Esophagus (tissue), 2 donors: Measurements from ENCODE around the gene MRPS18B. TPM values are rescaled to one million over a fixed set of nuclear protein-coding genes. Genes with fewer than 3 reads are reported as not detected.

Source experiments
- H3K27ac ChIP-seq, 2 donors: one replicate each; pipeline ENCODE4 v1.5.1; 2013; ENCODE audit warnings: low read depth in 2 of 2, mild to moderate bottlenecking in 2 of 2, inconsistent platforms in 1 of 2, low read length in 1 of 2, moderate library complexity in 1 of 2
- H3K27me3 ChIP-seq, 2 donors: one replicate each; pipeline ENCODE4 v1.6.1; 2013; ENCODE audit warnings: low read length in 2 of 2, control low read depth in 1 of 2, mild to moderate bottlenecking in 1 of 2; ENCODE audit not compliant: insufficient read depth in 2 of 2, control insufficient read depth in 1 of 2
- H3K36me3 ChIP-seq, 2 donors: one replicate each; pipeline ENCODE4 v1.6.1; 2013; ENCODE audit warnings: low read length in 1 of 2; ENCODE audit not compliant: control insufficient read depth in 2 of 2, insufficient read depth in 2 of 2
- H3K4me1 ChIP-seq, 2 donors: one replicate each; pipeline ENCODE4 v1.6.1; 2013; ENCODE audit warnings: low read length in 1 of 2; ENCODE audit not compliant: control insufficient read depth in 2 of 2, insufficient read depth in 2 of 2
- H3K4me3 ChIP-seq, 2 donors: one replicate each; pipeline ENCODE4 v1.5.1; 2013; ENCODE audit warnings: low read length in 2 of 2, mild to moderate bottlenecking in 2 of 2, low read depth in 1 of 2, moderate library complexity in 1 of 2
- H3K9me3 ChIP-seq, 2 donors: one replicate each; pipeline ENCODE4 v1.6.1; 2013; ENCODE audit warnings: mild to moderate bottlenecking in 2 of 2, low read depth in 1 of 2, low read length in 1 of 2, moderate library complexity in 1 of 2; ENCODE audit not compliant: control insufficient read depth in 2 of 2, insufficient read depth in 1 of 2
- WGBS, 2 donors: extraction: QIAGEN DNeasy Blood & Tissue Kit; methylation state at CpG; one replicate each; pipeline ENCODE4 v1.1.7; 2013; 5-methylcytosine and 5-hydroxymethylcytosine counted together
- polyA plus RNA-seq, 2 donors: library from polyadenylated mRNA; stranded (reverse); fragments of 200-250 nt; gene quantifications; one replicate each; pipeline ENCODE4 v1.2.3, GENCODE V29; 2013
- donor health status: healthy with polysubstance abuse.
- donor health status: Bipolar disorder and iron deficiency.

MRPS18B gene
- 10 to 100 TPM; 20.1 to 50.7 TPM for polyA plus RNA-seq

- H3K27ac ChIP-seq = peak within 1 kb of the TSS; percentile 97 to 100
- 0% methylated on average over 34 of the region's 34 CpGs for WGBS, 2 donors
- no peaks in the 10 kb centered on the region for H3K4me1 ChIP-seq
- no peaks in the 10 kb centered on the region for H3K9me3 ChIP-seq
- H3K4me3 ChIP-seq = peak within 1 kb of the TSS; percentile 82 to 100
- H3K36me3 ChIP-seq = peaks cover 3 to 9% of the 10 kb centered on the region in 2 donors
- no peaks in the 10 kb centered on the region for H3K27me3 ChIP-seq
These were observed at the start of gene MRPS18B for GRCh38 chr6:30617565-30618269. MRPS18B (plus strand) TSS chr6:30617840; CDS start chr6:30617866, 26 bp downstream.

- no peak overlapping the region for H3K27ac ChIP-seq
- WGBS, 2 donors = 70 to 72% methylated on average over 3 of the region's 3 CpGs
- no peaks in the 10 kb centered on the region for H3K27me3 ChIP-seq
- H3K4me1 ChIP-seq = peaks cover 2 to 3% of the 10 kb centered on the region in 2 donors
- no peaks in the 10 kb centered on the region for H3K36me3 ChIP-seq
- no peaks in the 10 kb centered on the region for H3K9me3 ChIP-seq
- no peak overlapping the region for H3K4me3 ChIP-seq
These were observed 49.4 kb upstream of the MRPS18B start for GRCh38 chr6:30568245-30568644.

GRCh38 chr6:30570263-30570662 is 47.4 kb upstream of the MRPS18B start:
- peaks cover 2 to 3% of the 10 kb centered on the region in 2 donors for H3K4me1 ChIP-seq
- peak overlapping the region in 1 of 2 donors; percentile 61 for H3K4me3 ChIP-seq
- H3K27me3 ChIP-seq = no peaks in the 10 kb centered on the region
- H3K36me3 ChIP-seq = no peaks in the 10 kb centered on the region
- no peaks in the 10 kb centered on the region for H3K9me3 ChIP-seq
- no peak overlapping the region for H3K27ac ChIP-seq
- 67 to 70% methylated on average over 1 of the region's 1 CpG for WGBS, 2 donors

- H3K4me1 ChIP-seq = peaks cover 2 to 3% of the 10 kb centered on the region in 2 donors
- no peaks in the 10 kb centered on the region for H3K9me3 ChIP-seq
- H3K27ac ChIP-seq = peak overlapping the region; percentile 83 to 85
- WGBS, 2 donors = 2% methylated on average over 18 of the region's 18 CpGs
- no peaks in the 10 kb centered on the region for H3K36me3 ChIP-seq
- no peaks in the 10 kb centered on the region for H3K27me3 ChIP-seq
- peak overlapping the region; percentile 61 to 88 for H3K4me3 ChIP-seq
These were observed 46.9 kb upstream of the MRPS18B start for GRCh38 chr6:30570740-30571074.

GRCh38 chr6:30571075-30571761 is 46.4 kb upstream of the MRPS18B start, which contains the start of gene ABCF1:
ABCF1 (plus strand) TSS chr6:30571442; CDS start chr6:30571488, 46 bp downstream.
- WGBS, 2 donors = 0% methylated on average over 59 of the region's 59 CpGs
- H3K4me1 ChIP-seq = peaks cover 2 to 3% of the 10 kb centered on the region in 2 donors

GRCh38 chr6:30571762-30572082 is 45.9 kb upstream of the MRPS18B start:
- H3K9me3 ChIP-seq = no peaks in the 10 kb centered on the region

More at GRCh38 chr6:30571075-30571761, 46.4 kb upstream of the MRPS18B start, which contains the start of gene ABCF1:
- Histone ChIP-seq H3K36me3 (no peaks in the 10 kb centered on the region), H3K4me3 (peak within 1 kb of the TSS; percentile 61 to 88), H3K9me3 (no peaks in the 10 kb centered on the region), H3K27ac (peak within 1 kb of the TSS; percentile 91 to 94), H3K27me3 (no peaks in the 10 kb centered on the region)

GRCh38 chr6:30572148-30572547 is 45.5 kb upstream of the MRPS18B start:
- Histone ChIP-seq H3K27ac (no peak overlapping the region), H3K4me1 (peaks cover 2 to 3% of the 10 kb centered on the region in 2 donors), H3K36me3 (no peaks in the 10 kb centered on the region), H3K4me3 (peak overlapping the region in 1 of 2 donors; percentile 61), H3K27me3 (no peaks in the 10 kb centered on the region), H3K9me3 (no peaks in the 10 kb centered on the region)

More at GRCh38 chr6:30571762-30572082, 45.9 kb upstream of the MRPS18B start:
- Histone ChIP-seq H3K36me3 (no peaks in the 10 kb centered on the region), H3K4me1 (peaks cover 2 to 3% of the 10 kb centered on the region in 2 donors), H3K4me3 (peak overlapping the region; percentile 61 to 88), H3K27ac (peak overlapping the region; percentile 91 to 94), H3K27me3 (no peaks in the 10 kb centered on the region)
- 0 to 2% methylated on average over 8 of the region's 8 CpGs for WGBS, 2 donors

GRCh38 chr6:30573113-30573512 is 44.5 kb upstream of the MRPS18B start:
- Histone ChIP-seq H3K27me3 (no peaks in the 10 kb centered on the region), H3K9me3 (no peaks in the 10 kb centered on the region), H3K27ac (no peak overlapping the region), H3K4me1 (peaks cover 2 to 3% of the 10 kb centered on the region in 2 donors), H3K4me3 (no peak overlapping the region), H3K36me3 (peaks cover 7 to 8% of the 10 kb centered on the region in 2 donors)
- WGBS, 2 donors = 56 to 74% methylated on average over 4 of the region's 4 CpGs

GRCh38 chr6:30578051-30578450 is 39.6 kb upstream of the MRPS18B start:
- Histone ChIP-seq H3K27me3 (no peaks in the 10 kb centered on the region), H3K36me3 (peaks cover 7 to 23% of the 10 kb centered on the region in 2 donors), H3K4me1 (no peaks in the 10 kb centered on the region), H3K4me3 (no peak overlapping the region), H3K27ac (no peak overlapping the region), H3K9me3 (no peaks in the 10 kb centered on the region)
- 94 to 96% methylated on average over 8 of the region's 8 CpGs for WGBS, 2 donors
